ENCODE results near the gene POLDIP3.
"Not testable (repeated sequence)": the region's sequence is repeated elsewhere in the genome, so short reads cannot be mapped to it uniquely, and the experiment has no call there.

GRCh38 chr22:42571068-42571467 lies 43.6 kb downstream of the POLDIP3 start:
- TF ChIP-seq POLR2AphosphoS5 (IDR thresholded peaks at IDR 0.05; ENCODE audit: low read depth, low read length); EZH2phosphoT487 (IDR thresholded peaks at IDR 0.05; ENCODE audit: borderline replicate concordance); EZH2 (IDR thresholded peaks at IDR 0.05); EGR1 (IDR thresholded peaks at IDR 0.05; ENCODE audit: low read depth); CTCF (IDR thresholded peaks at IDR 0.05 in 2 of 3, conservative IDR thresholded peaks at IDR 0.05 in 1 of 3; ENCODE audit: borderline replicate concordance in 1 of 3, insufficient read depth in 1 of 3, low read depth in 2 of 3, low read length in 2 of 3); RAD21 (IDR thresholded peaks at IDR 0.05; ENCODE audit: low read depth); CEBPB (IDR thresholded peaks at IDR 0.05; ENCODE audit: low read depth); POLR2A (IDR thresholded peaks at IDR 0.05; ENCODE audit: borderline replicate concordance, extremely low read depth, insufficient read depth, insufficient read length); REST (IDR thresholded peaks at IDR 0.05; ENCODE audit: low read depth); ZNF274 (IDR thresholded peaks at IDR 0.05; ENCODE audit: low read depth, low read length); MAX (IDR thresholded peaks at IDR 0.05); SP1 (IDR thresholded peaks at IDR 0.05; ENCODE audit: low read depth); CBX3 (IDR thresholded peaks at IDR 0.05; ENCODE audit: low read depth): not testable (repeated sequence)
